ENCODE results near the gene MICU1.
A peak's percentile ranks its signal among the peaks of the same experiment; 100 is the strongest.
"Not testable (repeated sequence)": the region's sequence is repeated elsewhere in the genome, so short reads cannot be mapped to it uniquely, and the experiment has no call there.

Gene MICU1

DNA sequence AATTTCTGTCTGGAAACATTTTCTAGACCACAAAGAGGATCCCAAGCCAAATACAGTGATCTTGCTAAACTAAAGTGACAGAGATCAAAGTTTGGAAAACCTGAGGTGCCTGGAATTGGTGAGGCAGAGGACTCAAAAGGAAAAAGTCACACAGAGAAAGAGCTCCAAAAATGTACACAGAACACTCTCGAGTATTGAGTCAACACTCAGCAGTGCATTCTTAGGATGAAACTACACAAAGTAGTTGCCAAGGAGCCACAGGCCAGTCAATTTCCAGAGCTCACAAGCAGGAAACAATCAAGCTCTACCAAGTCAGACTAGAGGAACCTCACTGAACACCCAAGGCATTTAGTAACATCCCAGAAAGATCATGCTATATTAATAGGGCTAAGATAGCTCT is 61.3 kb downstream of the MICU1 start:
- no peaks in the 10 kb centered on the region for H3K9me3 ChIP-seq
- no peaks in the 10 kb centered on the region for H3K27me3 ChIP-seq (ENCODE audit: low read depth)
- no peak overlapping the region for H3K4me3 ChIP-seq
- peaks cover 6% of the 10 kb centered on the region; the same call in 1 of the 2 replicates for H3K4me1 ChIP-seq
- peaks cover 11% of the 10 kb centered on the region for H3K36me3 ChIP-seq (replicated peaks)
- in situ Hi-C loops (cut with MboI; ENCODE audit: low sequenced_read_pairs) = loop anchor here (10.0 kb wide), 1 partner anchor 200 kb away; no protein-coding TSS in a partner anchor
- no peak for DNase-seq (ENCODE audit: low spot score in 2 of 2)

DNA sequence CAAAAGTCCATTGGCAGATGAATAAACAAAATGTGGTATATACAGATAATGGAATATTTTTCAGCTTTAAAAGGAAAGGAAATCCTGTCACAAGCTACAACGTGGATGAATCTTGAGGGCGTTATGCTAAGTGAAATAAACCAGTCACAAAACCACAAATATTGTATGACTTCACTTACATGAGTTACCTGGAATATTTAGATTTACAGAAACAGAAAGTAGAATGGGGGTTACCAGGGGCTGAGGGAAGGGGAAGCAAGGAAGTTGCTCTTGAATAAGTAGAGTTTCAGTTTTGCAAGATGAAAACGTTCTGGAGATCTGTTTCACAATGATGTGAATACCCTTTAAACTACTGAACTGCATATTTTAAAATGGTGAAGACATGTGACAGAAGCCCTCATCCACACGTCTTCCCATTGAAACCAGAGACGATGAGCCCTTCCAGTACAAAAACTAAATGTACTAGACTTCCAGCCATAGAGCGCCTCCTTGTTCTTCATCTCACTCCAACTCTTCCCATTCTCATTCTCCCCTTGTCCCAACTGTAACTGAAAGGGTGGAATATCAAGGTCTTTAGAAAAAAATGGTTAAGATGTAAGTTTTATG is 62.4 kb downstream of the MICU1 start:
- in situ Hi-C loops (cut with MboI; ENCODE audit: low sequenced_read_pairs) = loop anchor here (10.0 kb wide), 1 partner anchor 199 kb away; no protein-coding TSS in a partner anchor
- H3K9me3 ChIP-seq = no peaks in the 10 kb centered on the region
- DNase-seq (ENCODE audit: low spot score in 2 of 2) = no peak

DNA sequence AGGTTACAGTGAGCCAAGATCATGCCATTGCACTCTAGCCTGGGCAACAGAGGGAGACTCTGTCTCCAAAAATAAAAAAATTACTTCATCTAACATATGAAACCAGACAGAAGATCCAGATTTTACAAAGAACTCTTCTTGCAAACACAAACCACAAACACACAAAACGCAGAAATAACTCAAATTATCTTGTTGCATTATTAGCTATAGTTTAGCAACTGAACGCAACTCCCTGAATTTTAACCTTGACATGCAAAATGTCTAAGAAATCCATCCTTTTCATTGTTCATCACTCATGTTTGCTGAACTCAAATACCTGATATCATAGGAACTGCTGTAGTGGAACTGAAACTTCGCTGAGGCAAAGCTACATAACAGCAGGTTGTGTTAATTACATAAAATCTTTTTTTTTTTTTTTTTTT is 64.1 kb downstream of the MICU1 start:
- H3K27me3 ChIP-seq (ENCODE audit: low read depth) = no peaks in the 10 kb centered on the region
- peaks cover 11% of the 10 kb centered on the region for H3K36me3 ChIP-seq (replicated peaks)
- H3K4me3 ChIP-seq = no peak overlapping the region
- no peaks in the 10 kb centered on the region for H3K9me3 ChIP-seq
- in situ Hi-C loops (cut with MboI; ENCODE audit: low sequenced_read_pairs) = loop anchor here (10.0 kb wide), 1 partner anchor 197 kb away; no protein-coding TSS in a partner anchor
- no peak for DNase-seq (ENCODE audit: low spot score in 2 of 2)
- H3K4me1 ChIP-seq = no peaks in the 10 kb centered on the region

More for the DNA sequence above, 62.4 kb downstream of the MICU1 start:
- Histone ChIP-seq H3K4me1 (peaks cover 5% of the 10 kb centered on the region; the same call in 1 of the 2 replicates), H3K36me3 (replicated peaks) (peaks cover 11% of the 10 kb centered on the region), H3K4me3 (no peak overlapping the region), H3K27me3 (ENCODE audit: low read depth) (no peaks in the 10 kb centered on the region)

DNA sequence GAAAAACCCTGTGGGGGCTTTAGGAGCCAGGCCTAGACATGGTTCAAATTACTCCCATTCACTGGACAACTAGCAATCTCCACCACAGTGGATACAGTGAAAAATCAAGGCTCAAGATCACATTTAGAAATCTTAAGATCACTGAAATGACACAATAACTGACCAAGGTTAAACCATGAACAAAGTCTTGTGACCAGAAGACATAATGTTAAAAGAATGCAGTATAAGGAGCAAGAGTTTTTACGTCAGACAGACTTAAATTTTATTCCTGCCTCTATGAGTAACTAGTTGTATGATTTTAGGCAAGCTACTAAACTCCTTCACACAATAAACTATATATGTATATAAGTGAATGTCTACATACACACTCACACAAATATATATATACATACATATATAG is 68.5 kb downstream of the MICU1 start:
- in situ Hi-C loops (cut with MboI; ENCODE audit: low sequenced_read_pairs) = no loop called here
- DNase-seq (ENCODE audit: low spot score in 2 of 2) = no peak
- Histone ChIP-seq H3K9me3 (no peaks in the 10 kb centered on the region), H3K4me3 (no peak overlapping the region), H3K4me1 (no peaks in the 10 kb centered on the region), H3K36me3 (replicated peaks) (peaks cover 4% of the 10 kb centered on the region), H3K27me3 (ENCODE audit: low read depth) (no peaks in the 10 kb centered on the region)

DNA sequence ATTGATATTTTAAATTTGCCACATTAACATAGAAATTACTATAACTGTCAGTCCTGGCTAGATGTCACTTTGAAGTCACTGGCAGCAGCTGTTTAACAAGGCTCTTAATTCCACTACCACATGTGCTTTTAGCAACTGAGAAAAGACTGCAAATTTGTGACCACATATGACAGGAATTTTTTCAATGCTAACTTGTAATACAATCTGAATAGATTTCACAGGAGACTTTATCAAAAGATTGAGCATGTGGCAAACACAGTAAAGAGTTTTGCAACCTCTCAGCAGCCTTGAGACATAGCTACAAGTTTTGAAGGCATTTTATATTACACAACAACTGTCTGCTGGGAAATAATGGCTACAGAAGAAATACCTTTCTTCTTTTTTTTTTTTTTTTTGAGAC is 73.0 kb downstream of the MICU1 start:
- Histone ChIP-seq H3K4me3 (no peak overlapping the region), H3K36me3 (replicated peaks) (no peaks in the 10 kb centered on the region; the same call in 1 of the 2 replicates), H3K9me3 (no peaks in the 10 kb centered on the region), H3K4me1 (no peaks in the 10 kb centered on the region), H3K27me3 (ENCODE audit: low read depth) (no peaks in the 10 kb centered on the region)
- in situ Hi-C loops (cut with MboI; ENCODE audit: low sequenced_read_pairs) = no loop called here
- peak in 1 of 2 experiments; percentile 36 for DNase-seq (ENCODE audit: low spot score in 2 of 2)

DNA sequence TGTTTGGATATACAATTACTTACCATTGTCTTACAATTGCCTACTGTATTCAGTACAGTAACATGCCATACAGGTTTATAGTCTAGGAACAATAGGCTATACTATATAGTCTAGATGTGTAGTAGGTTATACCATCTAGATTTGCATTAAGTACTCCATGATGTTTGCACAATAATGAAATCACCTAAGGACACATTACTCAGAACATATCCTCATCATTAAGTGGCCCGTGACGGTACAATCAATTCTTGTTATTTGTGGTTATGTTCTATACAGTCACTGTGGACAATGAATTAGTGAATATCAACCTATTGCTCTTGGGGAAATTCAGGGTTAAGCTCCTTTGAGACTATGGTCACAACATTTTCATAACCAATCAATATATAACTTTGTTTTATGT is 75.6 kb downstream of the MICU1 start:
- H3K27me3 ChIP-seq (ENCODE audit: low read depth) = no peaks in the 10 kb centered on the region
- no peaks in the 10 kb centered on the region for H3K9me3 ChIP-seq
- in situ Hi-C loops (cut with MboI; ENCODE audit: low sequenced_read_pairs) = no loop called here
- peaks cover 8% of the 10 kb centered on the region for H3K4me1 ChIP-seq
- no peak overlapping the region for H3K4me3 ChIP-seq
- no peak for DNase-seq (ENCODE audit: low spot score in 2 of 2)
- H3K36me3 ChIP-seq (replicated peaks) = peaks cover 6% of the 10 kb centered on the region

DNA sequence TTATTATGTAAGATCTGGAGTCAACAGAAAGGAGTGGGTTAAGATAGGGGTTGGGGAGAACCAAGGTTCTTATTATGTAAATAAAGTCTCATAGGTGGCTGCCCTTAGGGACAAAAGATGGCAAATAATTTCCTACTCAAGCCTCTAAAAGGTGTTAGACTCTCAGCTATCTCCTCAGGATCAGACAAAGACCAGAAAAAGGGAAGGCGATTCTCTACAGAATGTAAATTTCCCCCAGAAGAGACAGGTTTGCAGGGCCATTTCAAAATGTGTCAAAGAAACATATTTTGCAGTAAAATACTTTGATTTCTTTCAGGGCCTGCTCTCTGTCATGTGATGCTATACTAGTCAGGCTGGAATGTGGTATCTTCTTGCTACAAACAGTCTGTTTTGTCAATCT is 80.3 kb downstream of the MICU1 start:
- in situ Hi-C loops (cut with MboI; ENCODE audit: low sequenced_read_pairs) = no loop called here
- Histone ChIP-seq H3K4me3 (no peak overlapping the region), H3K36me3 (replicated peaks) (peaks cover 6% of the 10 kb centered on the region)

DNA sequence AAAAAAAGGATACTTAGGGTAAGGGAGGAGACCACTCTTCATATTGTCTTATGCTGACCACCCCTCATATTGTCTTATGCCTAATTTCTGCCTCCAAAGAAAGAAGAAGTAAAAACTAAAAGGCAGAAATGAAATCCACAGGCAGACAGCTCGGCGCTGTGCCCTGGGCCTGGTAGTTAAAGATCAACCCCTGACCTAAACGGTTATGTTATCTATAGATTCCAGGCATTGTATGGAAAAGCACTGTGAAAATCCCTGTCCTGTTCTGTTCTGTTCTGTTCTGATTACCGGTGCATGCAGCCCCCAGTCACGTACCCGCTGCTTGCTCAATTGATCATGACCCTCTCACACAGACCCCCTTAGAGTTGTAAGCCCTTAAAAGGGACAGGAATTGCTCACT is 82.0 kb downstream of the MICU1 start:
- H3K27me3 ChIP-seq (ENCODE audit: low read depth); in situ Hi-C loops (cut with MboI; ENCODE audit: low sequenced_read_pairs); H3K4me3 ChIP-seq; DNase-seq (ENCODE audit: low spot score in 2 of 2); H3K36me3 ChIP-seq (replicated peaks): not testable (repeated sequence)
- Histone ChIP-seq H3K9me3 (peaks cover 12% of the 10 kb centered on the region; the same call in 1 of the 2 replicates), H3K4me1 (peaks cover 10% of the 10 kb centered on the region)

More for the DNA sequence above, 80.3 kb downstream of the MICU1 start:
- Histone ChIP-seq H3K4me1 (peaks cover 10% of the 10 kb centered on the region), H3K9me3 (peaks cover 11% of the 10 kb centered on the region; the same call in 1 of the 2 replicates), H3K27me3 (ENCODE audit: low read depth) (no peaks in the 10 kb centered on the region)
- DNase-seq (ENCODE audit: low spot score in 2 of 2) = no peak

DNA sequence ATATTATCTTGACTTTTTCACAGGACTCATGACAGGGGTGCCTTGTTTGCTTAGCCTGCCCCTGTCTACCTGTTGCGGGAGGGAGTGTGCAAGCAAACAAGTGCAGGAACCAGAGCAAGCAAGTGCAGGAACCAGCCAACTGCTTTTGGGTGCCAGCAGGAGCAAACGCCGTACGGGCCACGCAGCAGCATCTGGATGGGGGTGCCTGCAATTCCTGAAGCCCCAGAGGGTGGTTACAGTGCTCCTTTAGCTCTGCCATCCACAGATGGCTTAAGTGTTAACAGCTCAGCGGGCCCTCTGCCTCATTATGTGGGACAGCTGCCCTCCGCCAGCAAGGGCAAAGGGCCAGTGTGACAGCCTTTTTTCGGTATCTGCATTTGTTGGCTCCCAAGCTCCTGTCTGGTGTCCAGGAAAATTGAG is 83.5 kb downstream of the MICU1 start:
- H3K4me1 ChIP-seq = peaks cover 24% of the 10 kb centered on the region
- peaks cover 3% of the 10 kb centered on the region; the same call in 1 of the 2 replicates for H3K36me3 ChIP-seq (replicated peaks)
- no peaks in the 10 kb centered on the region for H3K27me3 ChIP-seq (ENCODE audit: low read depth)
- no peak for DNase-seq (ENCODE audit: low spot score in 2 of 2)
- in situ Hi-C loops (cut with MboI; ENCODE audit: low sequenced_read_pairs) = no loop called here
- H3K9me3 ChIP-seq = peaks cover 12% of the 10 kb centered on the region; the same call in 1 of the 2 replicates
- H3K4me3 ChIP-seq = no peak overlapping the region

DNA sequence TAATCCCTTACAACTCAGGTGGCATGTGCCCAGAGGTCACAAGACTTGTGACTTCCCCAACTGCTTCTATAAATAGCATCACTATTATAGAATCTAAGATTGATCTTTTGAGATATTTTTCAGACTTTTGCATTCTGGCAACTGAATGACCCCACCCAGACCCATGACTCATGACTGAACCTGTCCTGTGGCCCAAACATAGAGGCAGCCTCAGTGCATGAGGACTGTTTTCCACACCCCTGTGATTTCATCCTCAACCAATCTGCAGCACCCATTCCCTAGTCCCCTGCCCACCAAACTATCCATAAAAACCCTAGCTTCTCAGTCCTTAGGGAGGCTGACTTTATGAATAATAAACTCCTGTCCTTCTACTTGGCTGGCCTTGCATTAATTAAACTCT is 84.5 kb downstream of the MICU1 start:
- no peak overlapping the region for H3K4me3 ChIP-seq
- H3K4me1 ChIP-seq = peaks cover 29% of the 10 kb centered on the region
- no peaks in the 10 kb centered on the region for H3K27me3 ChIP-seq (ENCODE audit: low read depth)
- peaks cover 1% of the 10 kb centered on the region; the same call in 1 of the 2 replicates for H3K36me3 ChIP-seq (replicated peaks)
- DNase-seq (ENCODE audit: low spot score in 2 of 2) = no peak
- H3K9me3 ChIP-seq = peaks cover 12% of the 10 kb centered on the region; the same call in 1 of the 2 replicates
- in situ Hi-C loops (cut with MboI; ENCODE audit: low sequenced_read_pairs) = no loop called here

DNA sequence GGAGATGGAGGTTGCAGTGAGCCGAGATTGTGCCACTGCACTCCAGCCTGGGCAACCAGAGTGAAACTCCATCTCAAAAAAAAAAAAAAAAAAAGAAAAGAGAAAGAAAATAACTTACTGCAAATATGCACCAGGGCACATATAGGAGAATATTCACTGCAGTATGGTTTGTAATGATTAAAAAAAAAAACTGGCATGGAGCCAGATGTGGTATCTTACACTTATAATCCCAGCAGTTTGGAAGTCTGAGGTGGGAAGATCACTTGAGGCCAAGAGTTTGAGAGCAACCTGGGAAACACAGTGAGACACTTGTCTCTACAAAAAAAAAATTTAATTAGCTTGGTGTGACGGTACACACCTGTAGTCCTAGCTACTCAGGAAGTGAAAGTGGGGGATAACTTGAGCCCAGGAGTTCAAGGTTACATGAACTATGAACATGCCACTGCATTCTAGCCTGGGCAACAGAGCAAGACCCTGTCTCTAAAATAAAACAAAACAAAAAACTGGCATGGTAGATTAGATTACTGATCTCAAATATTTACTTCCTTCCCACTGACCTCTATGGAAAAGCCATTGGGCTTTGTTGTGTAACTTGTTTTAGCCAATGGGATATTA is 85.6 kb downstream of the MICU1 start:
- in situ Hi-C loops (cut with MboI; ENCODE audit: low sequenced_read_pairs) = no loop called here
- Histone ChIP-seq H3K4me3 (no peak overlapping the region), H3K27me3 (ENCODE audit: low read depth) (no peaks in the 10 kb centered on the region)

DNA sequence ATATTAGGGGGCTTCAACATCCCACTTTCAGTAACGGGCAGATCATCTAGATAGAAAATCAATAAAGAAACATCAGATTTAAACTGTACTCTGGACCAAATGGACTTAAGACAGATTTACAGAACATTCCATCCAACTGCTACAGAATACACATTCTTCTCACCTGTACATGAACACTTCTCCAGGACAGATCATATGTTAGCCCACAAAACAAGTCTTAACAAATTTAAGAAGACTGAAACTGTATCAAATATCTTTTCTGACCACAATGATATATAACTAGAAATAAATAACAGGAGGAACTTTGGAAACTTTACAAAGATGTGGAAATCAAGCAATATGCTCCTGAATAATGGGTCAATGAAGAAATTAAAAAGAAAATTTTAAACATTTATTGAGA is 86.7 kb downstream of the MICU1 start:
- Histone ChIP-seq H3K9me3 (peaks cover 12% of the 10 kb centered on the region; the same call in 1 of the 2 replicates), H3K4me3 (no peak overlapping the region), H3K27me3 (ENCODE audit: low read depth) (no peaks in the 10 kb centered on the region), H3K4me1 (peaks cover 25% of the 10 kb centered on the region), H3K36me3 (replicated peaks) (no peaks in the 10 kb centered on the region; the same call in 1 of the 2 replicates)
- DNase-seq (ENCODE audit: low spot score in 2 of 2) = no peak
- in situ Hi-C loops (cut with MboI; ENCODE audit: low sequenced_read_pairs) = no loop called here

More for the DNA sequence above, 85.6 kb downstream of the MICU1 start:
- DNase-seq (ENCODE audit: low spot score in 2 of 2) = no peak
- peaks cover 21% of the 10 kb centered on the region for H3K4me1 ChIP-seq
- H3K36me3 ChIP-seq (replicated peaks) = no peaks in the 10 kb centered on the region; the same call in 1 of the 2 replicates
- peaks cover 12% of the 10 kb centered on the region; the same call in 1 of the 2 replicates for H3K9me3 ChIP-seq

DNA sequence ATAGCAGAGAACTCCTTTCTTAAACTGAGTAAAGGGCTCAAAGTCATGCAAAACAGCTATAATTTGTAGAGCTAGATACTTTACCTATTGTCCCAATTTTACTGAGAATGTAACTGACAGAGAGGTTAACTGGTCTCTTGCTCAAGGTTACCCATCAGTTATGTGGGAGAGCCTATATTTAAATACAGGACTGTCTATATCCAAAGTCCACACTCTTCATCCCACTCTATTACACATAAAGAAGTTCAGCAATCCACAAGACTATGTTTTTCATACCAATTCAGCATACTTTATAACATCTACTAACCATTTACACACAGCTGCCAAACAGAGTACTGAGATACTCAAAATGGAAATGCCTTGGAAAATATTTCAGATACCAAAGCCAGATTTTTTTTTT is 100.2 kb downstream of the MICU1 start:
- no peak overlapping the region for H3K4me3 ChIP-seq
- DNase-seq (ENCODE audit: low spot score in 2 of 2) = no peak
- H3K36me3 ChIP-seq (replicated peaks) = no peaks in the 10 kb centered on the region
- in situ Hi-C loops (cut with MboI; ENCODE audit: low sequenced_read_pairs) = no loop called here
- H3K27me3 ChIP-seq (ENCODE audit: low read depth) = no peaks in the 10 kb centered on the region; the same call in 1 of the 2 replicates
- H3K4me1 ChIP-seq = no peaks in the 10 kb centered on the region
- no peaks in the 10 kb centered on the region for H3K9me3 ChIP-seq

DNA sequence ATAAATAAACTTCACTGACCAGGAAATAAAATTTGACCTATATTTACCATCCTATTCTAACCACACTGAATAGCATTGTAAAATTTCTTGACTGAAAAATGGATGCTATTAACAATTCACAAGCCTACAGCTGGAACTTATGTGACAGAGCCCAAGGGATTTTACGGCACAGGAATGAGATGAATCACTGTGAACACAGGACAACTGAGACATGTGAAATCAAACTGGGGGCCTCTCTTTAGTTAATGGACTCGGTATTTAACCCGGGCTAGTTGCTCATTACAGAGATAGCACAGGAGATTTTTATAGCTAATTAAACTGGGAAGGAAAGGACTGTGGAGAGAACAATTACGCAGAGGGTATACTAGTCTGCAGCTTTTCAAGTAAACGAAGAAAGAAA is 100.6 kb downstream of the MICU1 start:
- in situ Hi-C loops (cut with MboI; ENCODE audit: low sequenced_read_pairs) = no loop called here
- DNase-seq (ENCODE audit: low spot score in 2 of 2) = no peak
- H3K9me3 ChIP-seq = no peaks in the 10 kb centered on the region
- no peak overlapping the region for H3K4me3 ChIP-seq
- H3K4me1 ChIP-seq = no peaks in the 10 kb centered on the region
- no peaks in the 10 kb centered on the region; the same call in 1 of the 2 replicates for H3K27me3 ChIP-seq (ENCODE audit: low read depth)
- no peaks in the 10 kb centered on the region for H3K36me3 ChIP-seq (replicated peaks)

All from HAP-1 (cell line).